Naive thymus-derived CD4-positive, alpha-beta T cell (primary cell): ENCODE data around the gene GAK. TPM values are rescaled to one million over a fixed set of nuclear protein-coding genes. Genes with fewer than 3 reads are reported as not detected.
A peak's percentile ranks its signal among the peaks of the same experiment; 100 is the strongest.

Source experiments
- ATAC-seq: fragments of 150-1000 bp; cut with Tn5 transposase; 2 replicates; pipeline ENCODE4 v1.10.0; 2021; ENCODE audit warnings: mild to moderate bottlenecking, moderate library complexity
- CTCF ChIA-PET: fragments of 350-600 bp; sonication (Branson Sonifier 250); formaldehyde crosslinking; loops from one replicate; lab custom pipeline; 2021; ENCODE audit warnings: antibody characterized with exemption; lab: Charles Lee
- POLR2A ChIA-PET: fragments of 350-600 bp; sonication (Branson Sonifier 250); formaldehyde crosslinking; loops from one replicate; lab custom pipeline; 2021; ENCODE audit warnings: antibody characterized with exemption, inconsistent platforms; lab: Charles Lee
- DNase-seq, 9 donors: peaks; one replicate each; pipeline versions ENCODE4 v3.0.0 to v3.0.0-alpha.2; 2020 to 2022; ENCODE audit warnings: mixed read lengths in 1 of 9
- H3K27ac ChIP-seq: one replicate; pipeline ENCODE4 v1.7.0; 2013; ENCODE audit warnings: mild to moderate bottlenecking, low read depth, low read length, moderate library complexity
- H3K27me3 ChIP-seq, 2 donors: one replicate each; pipeline ENCODE4 v1.7.0; 2013; ENCODE audit warnings: low read length in 2 of 2, mild to moderate bottlenecking in 2 of 2, moderate library complexity in 2 of 2; ENCODE audit not compliant: control insufficient read depth in 2 of 2, insufficient read depth in 2 of 2
- H3K36me3 ChIP-seq, 3 experiments: 1 replicate in 2 of 3; 2 replicates in 1 of 3; pipeline ENCODE4 v1.7.0; 2013; ENCODE audit warnings: low read length in 3 of 3, mild to moderate bottlenecking in 3 of 3, moderate library complexity in 1 of 3; ENCODE audit not compliant: insufficient read depth in 3 of 3, control insufficient read depth in 2 of 3
- H3K4me1 ChIP-seq, 2 donors: one replicate each; pipeline ENCODE4 v1.7.0; 2013; ENCODE audit warnings: low read length in 2 of 2, mild to moderate bottlenecking in 2 of 2, moderate library complexity in 1 of 2; ENCODE audit not compliant: control insufficient read depth in 2 of 2, insufficient read depth in 2 of 2
- H3K4me3 ChIP-seq: 2 replicates; pipeline ENCODE4 v1.7.0; 2013; ENCODE audit warnings: mild to moderate bottlenecking, low read length
- H3K9me3 ChIP-seq, 3 experiments: 1 replicate in 2 of 3; 2 replicates in 1 of 3; pipeline ENCODE4 v1.7.0; 2013; ENCODE audit warnings: low read length in 3 of 3; ENCODE audit not compliant: control insufficient read depth in 2 of 3
- H3K27ac Mint-ChIP-seq, 9 donors: one replicate each; pipeline ENCODE4 v1.8.0; 2020 to 2022; ENCODE audit warnings: mixed read lengths in 9 of 9, mild to moderate bottlenecking in 8 of 9, moderate library complexity in 5 of 9, inconsistent platforms in 2 of 9
- H3K27me3 Mint-ChIP-seq, 5 donors: one replicate each; pipeline ENCODE4 v1.8.0; 2021 to 2022; ENCODE audit warnings: mixed read lengths in 5 of 5, mild to moderate bottlenecking in 1 of 5
- H3K36me3 Mint-ChIP-seq, 5 donors: one replicate each; pipeline ENCODE4 v1.8.0; 2020 to 2022; ENCODE audit warnings: mixed read lengths in 5 of 5, mild to moderate bottlenecking in 3 of 5, inconsistent platforms in 1 of 5
- H3K4me1 Mint-ChIP-seq, 7 donors: one replicate each; pipeline ENCODE4 v1.8.0; 2020 to 2022; ENCODE audit warnings: mixed read lengths in 7 of 7, mild to moderate bottlenecking in 3 of 7, inconsistent platforms in 1 of 7
- H3K4me3 Mint-ChIP-seq, 10 donors: one replicate each; pipeline ENCODE4 v1.8.0; 2020 to 2022; ENCODE audit warnings: mild to moderate bottlenecking in 10 of 10, mixed read lengths in 10 of 10, moderate library complexity in 6 of 10, inconsistent platforms in 2 of 10
- H3K9me3 Mint-ChIP-seq, 11 donors: one replicate each; pipeline ENCODE4 v1.8.0; 2020 to 2022; ENCODE audit warnings: mixed read lengths in 11 of 11, mild to moderate bottlenecking in 4 of 11, inconsistent platforms in 1 of 11, moderate library complexity in 1 of 11
- intact Hi-C, 2 donors: fragments of 100-400 bp; cut with micrococcal nuclease; formaldehyde crosslinking; loops; one replicate each; pipeline ENCODE4 v1.15.1; 2023
- polyA plus RNA-seq, 2 donors: library from polyadenylated mRNA; unstranded; fragments of 300-500 nt; fragmentation: Illumina TruSeq; gene quantifications; one replicate each; pipeline ENCODE4 v1.2.3, GENCODE V29; 2021
- total RNA-seq, 6 experiments: library from RNA in 5 of 6; stranded (reverse) in 5 of 6; gene quantifications; 1 replicate in 5 of 6; 2 replicates in 1 of 6; pipeline ENCODE4 v1.2.3 and lab custom pipeline; 2021 to 2026

GAK gene
- total and polyA plus RNA-seq, 7 experiments from 2014 or later: 34.0 to 206 (median 170) TPM

DNA sequence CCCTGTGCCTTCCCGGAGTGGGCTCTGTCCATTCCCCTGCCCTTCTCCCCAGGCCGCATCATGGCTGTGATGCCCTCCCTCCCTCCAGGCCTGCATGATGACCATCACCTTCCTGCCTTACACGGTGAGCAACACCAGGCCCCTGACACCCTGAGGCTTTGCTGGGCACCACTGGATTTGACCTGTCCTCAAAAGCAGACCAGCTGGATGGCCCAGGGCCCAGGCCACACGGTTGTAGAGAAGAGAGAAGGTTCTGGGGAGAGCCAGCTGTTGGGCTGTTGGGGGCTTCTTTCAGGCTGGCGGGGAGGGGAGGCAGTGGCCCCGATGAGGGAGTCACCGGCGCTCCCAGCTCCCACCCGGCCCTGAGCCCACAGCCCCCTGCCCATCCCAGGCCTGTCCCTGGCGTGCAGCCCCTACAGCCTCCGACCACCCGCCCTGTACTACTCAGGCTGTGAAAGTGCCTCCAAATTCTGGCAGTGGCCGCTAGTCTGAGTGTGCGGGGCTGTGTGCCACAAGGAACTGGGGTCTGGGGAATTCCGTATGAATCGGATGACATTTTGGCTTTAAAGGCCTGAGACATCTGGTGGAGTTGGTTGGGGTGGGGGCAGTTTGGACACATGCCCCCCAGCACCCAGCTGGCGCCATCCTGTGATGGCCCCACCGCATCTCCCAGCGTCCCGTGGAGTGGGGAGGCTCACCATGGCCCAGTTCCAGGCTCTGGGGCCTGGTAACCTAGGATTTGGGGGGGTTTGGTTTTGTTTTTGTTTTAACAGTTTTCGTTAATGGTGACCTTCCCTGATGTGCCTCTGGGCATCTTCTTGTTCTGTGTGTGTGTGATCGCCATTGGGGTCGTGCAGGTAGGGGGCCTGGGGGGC lies 19.7 kb upstream of the GAK start:
- H3K27me3 Mint-ChIP-seq: no peaks in the 10 kb centered on the region
- Histone ChIP-seq H3K27ac (no peak overlapping the region), H3K4me1 (no peaks in the 10 kb centered on the region), H3K9me3 (no peaks in the 10 kb centered on the region), H3K27me3 (no peaks in the 10 kb centered on the region), H3K36me3 (peaks cover 0 to 24% (median 0%) of the 10 kb centered on the region in 3 experiments), H3K4me3 (no peak overlapping the region)
- intact Hi-C loops: no loop called here
- CTCF ChIA-PET: no interaction called here
- H3K27ac Mint-ChIP-seq: peak overlapping the region in 1 of 9 donors; percentile 58
- DNase-seq (no peak), ATAC-seq (peak; percentile 25)
- peaks cover 0 to 2% (median 0%) of the 10 kb centered on the region in 7 donors for H3K4me1 Mint-ChIP-seq
- H3K9me3 Mint-ChIP-seq: peaks cover 0 to 2% (median 0%) of the 10 kb centered on the region in 11 donors
- H3K36me3 Mint-ChIP-seq: peaks cover 0 to 25% (median 3%) of the 10 kb centered on the region in 5 donors
- no peak overlapping the region for H3K4me3 Mint-ChIP-seq
- POLR2A ChIA-PET: no interaction called here

DNA sequence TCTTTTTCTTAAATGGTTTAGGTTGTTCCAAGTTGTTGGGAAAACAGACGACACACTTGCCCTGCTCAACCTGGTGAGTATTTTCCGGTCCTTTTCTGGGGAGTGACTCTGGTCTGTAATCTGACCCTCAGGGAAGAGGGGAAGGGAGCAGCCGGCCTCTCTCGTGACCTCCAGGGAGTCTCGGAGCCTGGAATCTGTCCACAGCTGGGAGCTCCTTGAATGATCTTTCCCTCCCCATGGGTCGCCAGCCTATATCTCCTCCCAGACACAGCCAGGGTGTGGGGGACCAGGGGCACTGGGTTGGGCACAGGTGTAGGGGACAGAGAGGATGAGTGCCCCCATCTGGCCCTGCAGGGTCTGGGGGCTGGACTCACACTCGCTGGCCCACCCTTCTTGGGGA lies 19.1 kb upstream of the GAK start:
- CTCF ChIA-PET: no interaction called here

DNA sequence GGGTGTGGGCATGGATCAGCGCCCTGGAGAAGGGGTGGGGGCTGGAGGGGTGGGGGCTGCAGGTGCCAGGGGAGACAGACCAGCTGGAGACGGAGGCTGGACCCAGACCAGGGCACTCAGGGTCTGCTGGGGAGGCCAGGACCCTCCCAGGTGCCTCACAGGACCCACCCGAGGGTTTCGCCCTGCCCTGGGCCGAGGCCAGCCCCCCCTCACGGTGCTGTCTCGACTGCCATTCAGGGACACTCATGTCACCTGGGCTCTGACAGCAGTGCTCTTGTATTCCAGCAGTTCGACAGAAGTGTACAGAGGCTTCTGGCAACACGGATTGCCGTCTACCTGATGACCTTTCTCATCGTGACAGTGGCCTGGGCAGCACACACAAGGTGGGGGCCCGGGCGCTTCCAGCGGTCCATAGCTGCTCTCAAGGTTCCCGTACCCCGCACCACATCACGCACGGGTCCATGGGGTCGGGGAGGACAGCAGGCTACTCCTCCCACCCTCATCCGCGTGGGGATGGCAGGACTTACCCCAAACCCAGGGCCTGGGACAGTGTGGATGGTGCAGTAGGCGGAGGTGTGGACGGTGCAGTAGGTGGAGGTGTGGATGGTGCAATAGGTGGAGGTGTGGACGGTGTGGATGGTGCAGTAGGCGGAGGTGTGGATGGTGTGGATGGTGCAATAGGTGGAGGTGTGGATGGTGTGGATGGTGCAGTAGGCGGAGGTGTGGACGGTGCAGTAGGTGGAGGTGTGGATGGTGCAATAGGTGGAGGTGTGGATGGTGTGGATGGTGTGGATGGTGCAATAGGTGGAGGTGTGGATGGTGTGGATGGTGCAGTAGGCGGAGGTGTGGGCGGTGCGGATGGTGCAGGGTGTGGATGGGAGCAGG lies 18.3 kb upstream of the GAK start:
- H3K4me3 ChIP-seq: no peak overlapping the region
- ChIA-PET CTCF (no interaction called here), POLR2A (no interaction called here)
- Mint-ChIP-seq H3K36me3 (peaks cover 0 to 24% (median 3%) of the 10 kb centered on the region in 5 donors), H3K27ac (no peak overlapping the region), H3K27me3 (no peaks in the 10 kb centered on the region), H3K4me3 (no peak overlapping the region), H3K9me3 (peaks cover 0 to 2% (median 0%) of the 10 kb centered on the region in 11 donors), H3K4me1 (peaks cover 0 to 11% (median 5%) of the 10 kb centered on the region in 7 donors)
- DNase-seq (no peak), ATAC-seq (no peak)
- H3K4me1 ChIP-seq: no peaks in the 10 kb centered on the region
- H3K27me3 ChIP-seq: no peaks in the 10 kb centered on the region
- H3K9me3 ChIP-seq: no peaks in the 10 kb centered on the region
- peaks cover 0 to 19% (median 0%) of the 10 kb centered on the region in 3 experiments for H3K36me3 ChIP-seq
- intact Hi-C loops: no loop called here
- no peak overlapping the region for H3K27ac ChIP-seq

More for the DNA sequence above, 19.1 kb upstream of the GAK start:
- Mint-ChIP-seq H3K4me3 (no peak overlapping the region), H3K36me3 (peaks cover 0 to 21% (median 3%) of the 10 kb centered on the region in 5 donors), H3K27me3 (no peaks in the 10 kb centered on the region), H3K9me3 (peaks cover 0 to 2% (median 0%) of the 10 kb centered on the region in 11 donors), H3K27ac (no peak overlapping the region), H3K4me1 (peaks cover 0 to 4% (median 0%) of the 10 kb centered on the region in 7 donors)
- H3K27ac ChIP-seq: no peak overlapping the region
- H3K9me3 ChIP-seq: no peaks in the 10 kb centered on the region
- intact Hi-C loops: no loop called here
- DNase-seq (no peak), ATAC-seq (no peak)
- H3K27me3 ChIP-seq: no peaks in the 10 kb centered on the region
- POLR2A ChIA-PET: no interaction called here
- H3K36me3 ChIP-seq: peaks cover 0 to 24% (median 0%) of the 10 kb centered on the region in 3 experiments
- no peaks in the 10 kb centered on the region for H3K4me1 ChIP-seq
- no peak overlapping the region for H3K4me3 ChIP-seq

DNA sequence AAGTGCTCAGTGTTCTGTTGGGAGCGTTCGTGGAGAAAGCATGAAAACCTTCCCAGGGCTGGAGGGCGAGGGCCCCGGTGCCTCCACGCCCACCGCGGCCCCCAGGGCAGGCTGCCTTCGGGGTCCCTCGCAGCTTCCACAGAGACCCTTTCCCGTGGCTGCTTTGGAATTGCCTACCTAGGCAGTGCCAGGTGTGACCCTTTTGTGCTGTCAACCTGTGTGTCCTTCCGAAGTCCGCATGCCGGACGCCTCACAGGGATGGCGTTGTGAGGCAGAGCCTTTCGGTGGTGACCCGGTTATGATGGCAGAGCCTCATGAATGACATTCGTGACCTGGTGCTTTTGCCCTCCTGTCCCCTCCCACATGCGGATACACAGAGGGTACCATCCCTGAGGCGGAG lies 17.5 kb upstream of the GAK start:
- Mint-ChIP-seq H3K36me3 (peaks cover 0 to 22% (median 3%) of the 10 kb centered on the region in 5 donors), H3K4me1 (peaks cover 0 to 14% (median 7%) of the 10 kb centered on the region in 7 donors), H3K27me3 (no peaks in the 10 kb centered on the region), H3K9me3 (peaks cover 0 to 4% (median 0%) of the 10 kb centered on the region in 11 donors), H3K4me3 (no peak overlapping the region), H3K27ac (no peak overlapping the region)
- Histone ChIP-seq H3K27ac (no peak overlapping the region), H3K27me3 (no peaks in the 10 kb centered on the region), H3K36me3 (peaks cover 0 to 17% (median 0%) of the 10 kb centered on the region in 3 experiments), H3K9me3 (no peaks in the 10 kb centered on the region), H3K4me1 (no peaks in the 10 kb centered on the region), H3K4me3 (no peak overlapping the region)
- CTCF ChIA-PET: no interaction called here
- POLR2A ChIA-PET: interaction anchor here (1.5 kb wide), 1 partner anchor 17 kb away, joined by 5 read pairs; the partner anchor contains the start of genes GAK and TMEM175
- ATAC-seq: no peak
- DNase-seq: no peak
- intact Hi-C loops: no loop called here

DNA sequence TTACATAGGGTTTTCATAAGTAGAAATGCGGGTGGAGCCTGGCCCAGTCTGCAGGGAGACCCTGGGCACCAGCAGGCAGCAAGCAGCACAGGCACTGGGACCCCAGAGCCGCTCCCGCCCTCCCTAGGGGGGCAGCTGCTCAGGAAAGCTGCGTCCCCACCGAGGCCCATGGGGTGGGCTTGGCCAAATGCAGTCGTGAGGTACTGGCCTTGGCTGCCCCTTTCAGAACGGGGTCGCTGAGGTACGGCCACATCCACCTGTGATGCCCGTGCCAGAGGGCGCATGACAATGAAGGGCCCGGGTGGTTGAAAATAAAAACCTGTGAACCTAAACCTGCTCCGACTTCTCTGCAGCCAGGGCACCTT lies 16.8 kb upstream of the GAK start:
- ChIA-PET CTCF (no interaction called here), POLR2A (interaction anchor here (0.9 to 1.5 kb wide), 2 partner anchors 15 to 17 kb away, joined by 3 to 5 read pairs; partner anchors contain the start of genes GAK and TMEM175)
- intact Hi-C loops: no loop called here
- H3K36me3 Mint-ChIP-seq: peaks cover 0 to 18% (median 0%) of the 10 kb centered on the region in 5 donors
- H3K9me3 ChIP-seq: no peaks in the 10 kb centered on the region
- no peaks in the 10 kb centered on the region for H3K27me3 ChIP-seq
- DNase-seq: no peak
- peaks cover 0 to 14% (median 7%) of the 10 kb centered on the region in 7 donors for H3K4me1 Mint-ChIP-seq
- H3K27ac ChIP-seq: no peak overlapping the region
- ATAC-seq: no peak
- no peaks in the 10 kb centered on the region for H3K27me3 Mint-ChIP-seq
- H3K9me3 Mint-ChIP-seq: peaks cover 0 to 4% (median 0%) of the 10 kb centered on the region in 11 donors
- no peaks in the 10 kb centered on the region for H3K4me1 ChIP-seq
- no peak overlapping the region for H3K4me3 ChIP-seq
- H3K36me3 ChIP-seq: peaks cover 0 to 17% (median 0%) of the 10 kb centered on the region in 3 experiments
- H3K27ac Mint-ChIP-seq: no peak overlapping the region
- no peak overlapping the region for H3K4me3 Mint-ChIP-seq

DNA sequence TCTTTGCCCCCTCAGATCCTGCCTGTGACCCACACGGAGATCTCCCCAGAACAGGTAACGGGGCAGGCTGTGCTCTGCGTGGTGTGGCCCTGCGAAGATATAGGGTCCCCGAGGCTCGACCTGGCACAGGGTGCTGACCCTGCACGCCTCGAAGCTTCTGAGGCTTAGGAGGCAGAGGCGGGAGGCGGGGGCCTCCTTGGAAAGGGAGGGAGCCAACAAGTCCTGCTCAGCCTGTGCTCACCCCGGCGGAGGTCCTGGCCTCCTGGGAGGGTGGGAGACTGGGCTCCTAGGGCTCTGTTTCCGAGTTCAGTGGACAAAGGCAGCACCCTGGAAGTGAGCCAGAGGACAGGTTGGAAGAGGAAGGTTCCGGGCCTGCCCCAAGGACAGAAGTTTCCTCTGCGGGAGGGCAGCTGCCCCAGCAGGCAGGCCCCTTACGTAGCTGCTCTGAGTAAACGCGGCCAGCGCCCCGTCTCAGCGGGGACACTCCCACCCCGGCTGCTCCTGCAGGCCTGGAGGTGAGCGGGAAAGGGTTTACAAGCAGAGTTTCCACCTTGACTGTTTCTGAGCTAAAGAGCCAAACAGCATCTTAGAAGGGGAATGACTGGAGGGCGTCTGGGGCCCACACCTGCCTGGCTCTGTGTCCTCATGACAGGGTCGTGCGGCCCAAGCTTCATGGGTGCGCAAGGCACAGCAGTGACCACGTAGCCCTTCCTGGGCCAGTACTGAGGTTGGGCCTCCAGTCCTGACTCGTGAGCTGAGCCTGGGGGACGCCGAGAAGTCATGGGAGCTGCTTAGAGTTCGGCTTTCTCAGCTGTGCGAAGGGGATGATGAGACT lies 16.2 kb upstream of the GAK start:
- DNase-seq: no peak
- peaks cover 0 to 16% (median 0%) of the 10 kb centered on the region in 3 experiments for H3K36me3 ChIP-seq
- no peak overlapping the region for H3K27ac ChIP-seq
- H3K9me3 ChIP-seq: no peaks in the 10 kb centered on the region
- H3K9me3 Mint-ChIP-seq: peaks cover 0 to 4% (median 0%) of the 10 kb centered on the region in 11 donors
- POLR2A ChIA-PET: interaction anchor here (0.9 to 1.5 kb wide), 2 partner anchors 15 to 16 kb away, joined by 3 to 5 read pairs; partner anchors contain the start of genes GAK and TMEM175
- no peak for ATAC-seq
- no peak overlapping the region for H3K4me3 ChIP-seq
- H3K27ac Mint-ChIP-seq: no peak overlapping the region
- CTCF ChIA-PET: no interaction called here
- H3K4me1 ChIP-seq: no peaks in the 10 kb centered on the region
- H3K36me3 Mint-ChIP-seq: peaks cover 0 to 15% (median 0%) of the 10 kb centered on the region in 5 donors
- peaks cover 0 to 16% (median 7%) of the 10 kb centered on the region in 7 donors for H3K4me1 Mint-ChIP-seq
- H3K27me3 ChIP-seq: no peaks in the 10 kb centered on the region
- intact Hi-C loops: no loop called here
- no peaks in the 10 kb centered on the region for H3K27me3 Mint-ChIP-seq
- no peak overlapping the region for H3K4me3 Mint-ChIP-seq
